Mesenteric fat pad (tissue), 1 donor: ENCODE measurements around the gene LRMDA. TPM values are rescaled to one million over a fixed set of nuclear protein-coding genes. Genes with fewer than 3 reads are reported as not detected.

ENCODE experiments used
- DNase-seq: peaks from one replicate; pipeline ENCODE4 v3.0.0-alpha.2; 2020; ENCODE audit warnings: low spot score
- total RNA-seq: library from RNA; stranded (reverse); fragmentation: NEBNext Ultra II Directional; extraction: Animal tissue kit (Norgen Biotek cat#: 25700); gene quantifications from one replicate; pipeline ENCODE4 v1.2.1, GENCODE V29; 2021
- donor health status: DM: yes; HTN: yes; CAD: no.

Gene LRMDA
- total RNA-seq, 1 donor from 2014 or later, result 26.6 TPM

DNA sequence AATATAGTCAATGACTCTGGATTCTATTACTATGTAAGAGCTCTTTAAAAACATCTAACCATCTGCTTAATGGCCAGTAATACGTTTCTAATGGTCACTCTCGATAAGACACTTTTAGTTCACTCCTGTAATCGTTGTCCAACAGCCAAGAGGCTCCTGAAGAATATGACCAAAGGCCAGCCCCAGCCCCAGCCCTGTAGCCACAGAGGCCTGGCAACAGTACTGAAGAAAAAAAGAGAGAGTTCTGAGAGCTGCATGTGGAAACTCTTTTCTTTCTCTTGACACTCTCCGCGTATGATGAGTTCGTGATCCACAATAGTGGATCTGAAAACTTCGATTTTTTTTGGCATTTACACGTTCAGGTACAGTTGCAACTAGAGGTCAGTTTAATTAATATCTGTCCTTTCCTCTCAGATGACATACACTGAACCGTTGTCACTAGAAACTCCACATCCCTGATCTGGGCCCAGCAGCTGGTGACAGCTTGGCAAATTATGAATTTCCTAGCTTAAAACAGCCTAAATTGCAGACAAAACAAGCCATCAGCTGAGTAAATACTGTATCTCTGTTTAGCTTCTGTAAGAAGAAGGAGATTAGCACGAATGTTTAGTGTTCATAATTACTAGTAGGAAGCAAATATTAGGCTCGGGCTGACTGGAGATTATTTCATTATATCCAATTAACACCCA is 456.7 kb downstream of the LRMDA start:
- DNase-seq, result no peak

DNA sequence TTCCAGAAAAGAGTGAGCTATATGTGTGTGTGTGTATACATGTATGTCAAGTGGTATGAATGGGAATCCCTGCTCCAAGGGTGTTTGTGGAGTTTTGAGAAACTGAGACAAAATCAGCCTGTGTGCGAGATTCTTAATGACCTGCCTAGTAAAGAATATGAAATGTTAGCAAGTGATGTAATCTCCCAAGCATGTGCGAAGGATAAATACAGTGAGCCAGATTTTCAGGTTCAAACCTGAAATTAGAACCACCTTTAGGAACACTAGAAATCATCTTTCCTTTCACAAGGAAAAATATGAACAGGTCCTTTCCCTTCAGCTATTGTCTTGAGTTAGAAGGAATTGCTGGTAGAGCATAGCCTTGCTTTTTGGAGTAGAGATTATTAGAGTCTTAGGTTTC is 457.6 kb downstream of the LRMDA start:
- no peak for DNase-seq

DNA sequence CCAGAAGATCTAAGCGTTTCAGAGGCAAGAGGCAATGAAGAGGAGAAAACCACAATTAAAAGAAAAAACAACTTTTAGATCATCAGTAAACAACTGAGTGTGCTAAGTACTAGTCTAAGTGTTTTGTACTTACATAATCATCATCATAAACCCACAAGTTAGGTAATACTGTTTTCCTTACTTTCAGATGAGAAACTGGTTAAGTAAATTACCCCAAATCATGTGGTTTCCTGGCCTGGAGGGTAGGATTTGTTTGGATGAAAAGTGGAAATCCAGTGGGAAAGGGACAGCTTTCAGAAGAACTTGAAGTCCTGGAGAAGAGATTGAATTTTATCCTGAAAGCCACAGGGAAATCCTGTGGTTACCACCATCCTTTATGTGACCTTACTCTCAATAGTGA is 463.3 kb downstream of the LRMDA start:
- DNase-seq, result no peak

DNA sequence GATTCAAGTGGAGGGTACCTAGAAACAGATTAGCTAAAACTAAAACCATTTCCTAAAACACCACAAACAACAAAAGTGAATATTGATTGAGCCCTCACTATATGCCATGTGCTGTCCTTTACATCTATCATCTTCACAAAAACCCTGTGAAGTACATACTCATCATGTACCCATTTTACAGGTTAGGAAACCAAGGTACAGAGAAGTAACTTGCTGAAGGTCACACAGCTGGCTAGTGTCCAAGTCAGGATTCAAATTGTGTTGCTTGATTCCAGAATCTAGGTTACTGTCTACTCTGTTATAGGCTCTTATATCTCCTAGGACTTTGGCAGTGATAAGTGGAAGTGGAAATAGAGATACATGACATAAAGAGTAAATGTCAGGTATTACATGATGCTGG is 463.8 kb downstream of the LRMDA start:
- DNase-seq, result no peak

DNA sequence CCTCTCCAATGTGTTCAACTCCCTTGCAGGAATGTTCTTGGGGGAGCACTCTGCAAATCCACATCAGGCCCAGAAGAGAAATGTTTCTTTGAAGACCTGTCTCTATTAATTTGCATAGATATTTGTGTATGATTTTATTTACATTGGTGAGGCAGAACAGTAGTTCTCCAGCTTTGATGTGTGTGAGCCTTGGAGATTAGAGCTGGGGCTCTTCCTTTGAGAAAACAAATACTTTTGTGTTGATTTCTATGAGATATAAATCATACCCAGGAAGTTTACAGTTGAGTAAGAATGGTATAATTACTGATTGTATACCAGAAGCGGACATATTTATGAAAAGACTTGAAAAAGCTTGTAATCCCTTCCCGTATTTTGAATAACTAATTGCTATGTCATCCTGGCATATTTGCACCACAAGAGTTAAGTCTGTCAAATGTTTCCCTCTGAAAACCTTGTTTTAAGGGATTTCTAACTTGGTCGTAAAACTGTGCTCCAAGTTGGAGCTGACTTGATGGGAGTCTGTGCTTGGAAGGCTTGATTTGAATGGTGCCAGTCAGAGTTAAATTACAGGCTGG is 468.5 kb downstream of the LRMDA start:
- no peak for DNase-seq

GRCh38 chr10:75902816-75903215 is 471.4 kb downstream of the LRMDA start:
- DNase-seq, result no peak

DNA sequence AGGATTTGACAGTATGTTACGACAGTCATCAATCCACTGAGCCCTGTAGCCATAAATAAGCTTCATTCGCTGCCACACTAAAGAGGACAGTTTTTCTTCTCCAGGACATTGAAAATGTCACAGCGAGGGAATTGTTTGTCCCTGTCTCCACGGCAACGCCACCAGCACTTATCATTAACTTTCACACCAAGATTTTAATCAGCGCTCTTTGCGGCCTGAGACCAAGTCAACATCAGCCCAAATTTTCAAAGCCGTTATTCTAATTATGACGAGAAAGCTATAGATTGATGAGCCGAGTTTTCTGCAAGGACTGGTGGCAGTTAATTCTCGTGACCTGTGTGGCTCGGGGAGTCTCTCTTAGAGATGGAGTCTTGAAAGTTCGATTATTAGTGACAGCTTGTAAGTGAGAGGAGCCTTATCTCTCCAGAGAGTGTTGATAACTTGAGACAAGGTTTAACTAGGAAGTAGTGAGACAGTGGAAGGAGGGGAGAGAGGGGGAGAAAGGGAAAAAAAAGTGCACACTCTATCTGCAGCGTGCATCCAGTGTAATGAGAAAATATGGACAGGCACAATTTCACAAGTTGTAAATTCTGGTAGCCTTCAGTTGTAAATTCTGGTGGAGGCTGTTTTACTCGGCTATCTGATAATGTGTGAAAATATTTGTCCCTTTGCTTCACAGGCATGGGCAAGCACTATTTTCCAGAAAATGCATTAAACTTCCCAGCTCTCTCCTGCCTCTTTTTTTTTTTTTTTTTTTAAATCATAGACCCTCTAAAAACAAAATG is 473.3 kb downstream of the LRMDA start:
- no peak for DNase-seq

DNA sequence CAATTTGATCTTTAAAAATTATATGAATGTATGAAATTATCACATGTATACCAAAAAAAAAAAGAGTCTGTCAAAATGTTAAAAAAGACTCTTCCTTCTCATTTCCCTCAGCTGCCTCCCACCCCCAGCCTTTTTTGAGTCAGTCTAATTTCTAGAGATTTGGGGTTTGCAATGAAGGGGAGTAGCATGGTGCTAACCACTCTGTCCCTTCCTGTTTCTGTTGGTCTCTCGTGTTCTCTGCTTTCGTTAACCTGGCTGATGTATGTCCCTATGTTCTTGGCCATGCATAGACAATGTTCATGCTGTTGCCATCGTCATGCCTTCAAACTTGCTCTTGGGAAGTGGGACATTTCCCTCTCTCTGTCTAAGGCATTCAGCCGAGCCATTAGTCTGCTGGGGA is 474.1 kb downstream of the LRMDA start:
- DNase-seq, result no peak

DNA sequence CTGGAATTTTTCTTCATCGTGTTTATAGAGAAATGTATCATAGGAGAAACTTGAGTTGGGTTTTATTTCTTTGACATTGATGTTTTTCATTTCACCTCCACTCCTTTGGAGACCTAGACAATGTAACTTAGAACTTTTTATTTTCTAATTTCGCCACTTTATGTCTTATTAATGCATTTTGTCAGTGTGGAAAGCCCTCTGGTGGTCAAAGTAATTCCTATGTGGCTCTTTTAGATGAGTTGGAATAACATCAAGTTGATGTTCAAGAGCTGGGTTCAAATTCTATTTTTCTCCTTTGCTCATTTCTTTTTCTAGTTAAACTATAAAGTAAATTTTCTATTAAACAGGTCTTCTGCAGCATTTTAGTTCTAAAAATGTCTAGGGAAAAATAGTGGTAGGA is 478.6 kb downstream of the LRMDA start:
- no peak for DNase-seq

DNA sequence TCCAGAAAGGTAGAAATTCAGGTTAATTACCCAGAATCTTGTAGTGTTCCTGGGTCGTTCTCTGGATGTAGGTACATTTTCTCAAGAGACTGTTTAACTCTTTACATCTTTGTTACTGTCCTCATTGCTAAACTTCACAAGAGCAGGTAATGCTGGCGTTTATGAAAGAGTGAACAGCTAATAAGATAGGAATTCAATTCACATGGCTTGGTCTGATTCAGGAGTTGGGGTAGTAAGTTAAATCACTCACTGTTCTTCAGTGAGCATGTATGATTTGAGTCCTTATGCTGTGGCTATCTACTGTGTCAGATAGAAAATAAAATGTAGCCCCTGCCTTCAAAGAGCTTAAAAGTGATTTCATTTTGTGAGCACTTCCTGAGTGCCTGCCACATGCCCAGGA is 480.0 kb downstream of the LRMDA start:
- DNase-seq, result no peak

- DNase-seq, result no peak
These were observed 485.5 kb downstream of the LRMDA start for GRCh38 chr10:75916906-75917305.

DNA sequence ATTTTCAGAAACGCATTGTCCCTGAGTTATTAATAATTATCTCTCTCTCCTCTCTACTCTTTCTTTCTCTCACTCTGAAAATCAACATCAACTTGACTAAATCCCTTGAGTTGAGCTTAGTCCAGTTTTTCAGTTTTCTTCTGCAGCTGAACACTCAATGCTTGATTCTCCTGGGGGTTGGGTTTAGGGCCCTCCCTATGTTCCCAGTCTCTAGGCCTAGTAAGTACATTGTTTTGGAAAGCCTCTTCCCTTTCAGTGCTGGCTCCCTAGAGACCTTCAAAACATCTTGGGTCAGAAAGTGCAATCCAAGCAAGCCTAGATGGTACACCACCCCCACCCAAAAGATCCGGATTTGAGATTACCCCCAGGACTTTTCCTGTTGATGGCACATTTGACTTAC is 488.5 kb downstream of the LRMDA start:
- DNase-seq, result no peak

- DNase-seq, result no peak
These were observed 491.0 kb downstream of the LRMDA start for GRCh38 chr10:75922435-75922834.

DNA sequence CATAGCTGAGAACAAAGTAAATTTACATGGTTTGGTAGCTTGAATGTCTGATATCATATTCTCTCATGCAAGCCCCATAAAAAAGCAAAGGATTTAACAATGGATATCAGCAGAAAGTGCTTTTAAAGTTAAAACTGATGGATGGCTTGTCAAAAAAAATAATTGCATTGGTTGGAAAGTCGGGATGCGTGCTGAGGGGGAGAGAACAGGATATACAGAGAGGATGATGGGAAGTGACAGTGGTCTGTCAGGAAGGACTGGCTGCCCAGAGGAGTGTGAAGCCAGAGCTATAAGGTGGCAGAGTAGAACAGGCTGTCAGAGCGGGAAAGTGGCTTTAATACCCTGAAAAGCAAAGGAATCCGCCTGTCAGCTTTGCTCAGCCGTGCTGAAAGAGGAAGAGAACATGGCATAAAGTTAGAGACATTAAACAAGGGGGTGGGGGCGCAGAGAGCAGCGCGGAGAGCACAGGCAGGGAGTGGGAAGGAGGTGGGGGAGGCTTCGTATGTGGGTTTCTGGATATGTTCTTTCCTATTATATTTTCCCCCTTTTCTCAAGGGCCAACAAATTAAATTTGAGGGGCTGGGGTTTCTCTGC is 493.0 kb downstream of the LRMDA start:
- no peak for DNase-seq

GRCh38 chr10:75925999-75926398 is 494.6 kb downstream of the LRMDA start:
- DNase-seq, result no peak

- no peak for DNase-seq
These were observed 495.3 kb downstream of the LRMDA start for GRCh38 chr10:75926763-75927162.

- no peak for DNase-seq
These were observed 496.8 kb downstream of the LRMDA start for GRCh38 chr10:75928231-75928630.

DNA sequence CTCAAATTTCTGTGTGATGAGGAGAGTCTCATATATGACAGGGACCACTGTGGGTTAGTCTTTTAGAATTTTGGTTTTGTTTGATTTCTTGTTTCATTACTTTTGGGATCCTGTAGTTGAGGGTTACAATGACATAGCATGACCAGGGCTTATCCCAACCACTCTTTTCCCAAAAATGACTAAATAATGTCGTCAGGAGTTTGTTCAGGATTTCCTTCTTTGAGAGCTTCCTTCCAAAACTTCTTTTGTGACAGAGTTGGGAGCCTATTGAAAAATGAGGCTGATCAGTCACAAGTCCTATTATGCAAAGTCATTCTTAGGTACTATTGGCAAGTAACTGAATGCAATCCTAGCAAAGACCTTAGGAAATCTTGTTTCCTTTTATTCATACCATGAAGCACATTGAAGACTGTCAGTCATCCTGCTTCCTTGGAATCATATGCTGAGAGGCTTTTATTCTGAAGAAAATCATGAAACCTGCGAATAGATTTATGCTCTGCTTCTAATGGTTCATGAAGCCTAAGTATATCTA is 498.3 kb downstream of the LRMDA start:
- no peak for DNase-seq

GRCh38 chr10:75932921-75933320 is 501.5 kb downstream of the LRMDA start:
- DNase-seq, result no peak

DNA sequence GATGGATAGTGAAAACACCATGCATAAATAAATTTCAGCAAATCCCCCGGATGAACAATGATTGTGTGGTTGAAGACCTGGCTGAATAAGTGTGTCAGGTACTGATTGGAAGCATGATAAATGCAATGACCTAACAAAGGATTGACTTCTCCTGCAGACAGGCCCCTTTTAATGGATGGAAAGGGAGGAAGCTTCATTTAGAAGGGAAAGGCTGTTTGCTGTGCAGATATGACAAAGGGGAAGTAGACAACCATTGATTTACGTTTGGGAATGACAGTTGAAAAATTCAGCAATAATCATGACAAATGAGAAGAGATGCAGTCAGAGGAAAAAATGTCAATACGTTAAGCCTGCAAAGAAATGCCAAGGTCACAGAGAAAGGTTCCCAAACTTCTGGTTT is 503.8 kb downstream of the LRMDA start:
- DNase-seq, result no peak

- DNase-seq, result no peak
These were observed 504.4 kb downstream of the LRMDA start for GRCh38 chr10:75935650-75936400.
